ENCODE results near the gene THRB.

GRCh38 chr3:24117508-24117907 lies 377.1 kb downstream of the THRB start:
- TF ChIP-seq CTCF (IDR thresholded peaks at IDR 0.05), result no peak
- TF ChIP-seq REST (IDR thresholded peaks at IDR 0.05), result no peak
- TF ChIP-seq CBX2 (IDR thresholded peaks at IDR 0.05; ENCODE audit: borderline replicate concordance, low read depth), result no peak
- no peak for TF ChIP-seq KDM1A (IDR thresholded peaks at IDR 0.05; ENCODE audit: low read depth)
- TF ChIP-seq ZSCAN20 (CRISPR knock-in tag; IDR thresholded peaks at IDR 0.05), result no peak
- no peak for TF ChIP-seq HDAC2 (IDR thresholded peaks at IDR 0.05)
- no peak for TF ChIP-seq MAX (IDR thresholded peaks at IDR 0.05)
